ENCODE data around the gene COPRS. TPM values are rescaled to one million over a fixed set of nuclear protein-coding genes. Genes with fewer than 3 reads are reported as not detected.

COPRS gene
- total RNA-seq, 4 donors from 2014 or later, result 91.1 to 148 (median 140) TPM

- no peaks in the 10 kb centered on the region for H3K9me3 ChIP-seq
- TF ChIP-seq POLR2A (IDR thresholded peaks at IDR 0.05) (no peak), EP300 (IDR thresholded peaks at IDR 0.05) (no peak), POLR2AphosphoS5 (IDR thresholded peaks at IDR 0.05) (no peak)
- TF ChIP-seq, protein P1, sequence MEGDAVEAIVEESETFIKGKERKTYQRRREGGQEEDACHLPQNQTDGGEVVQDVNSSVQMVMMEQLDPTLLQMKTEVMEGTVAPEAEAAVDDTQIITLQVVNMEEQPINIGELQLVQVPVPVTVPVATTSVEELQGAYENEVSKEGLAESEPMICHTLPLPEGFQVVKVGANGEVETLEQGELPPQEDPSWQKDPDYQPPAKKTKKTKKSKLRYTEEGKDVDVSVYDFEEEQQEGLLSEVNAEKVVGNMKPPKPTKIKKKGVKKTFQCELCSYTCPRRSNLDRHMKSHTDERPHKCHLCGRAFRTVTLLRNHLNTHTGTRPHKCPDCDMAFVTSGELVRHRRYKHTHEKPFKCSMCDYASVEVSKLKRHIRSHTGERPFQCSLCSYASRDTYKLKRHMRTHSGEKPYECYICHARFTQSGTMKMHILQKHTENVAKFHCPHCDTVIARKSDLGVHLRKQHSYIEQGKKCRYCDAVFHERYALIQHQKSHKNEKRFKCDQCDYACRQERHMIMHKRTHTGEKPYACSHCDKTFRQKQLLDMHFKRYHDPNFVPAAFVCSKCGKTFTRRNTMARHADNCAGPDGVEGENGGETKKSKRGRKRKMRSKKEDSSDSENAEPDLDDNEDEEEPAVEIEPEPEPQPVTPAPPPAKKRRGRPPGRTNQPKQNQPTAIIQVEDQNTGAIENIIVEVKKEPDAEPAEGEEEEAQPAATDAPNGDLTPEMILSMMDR (IDR thresholded peaks at IDR 0.05), result no peak
- 89% methylated on average over 4 of the region's 4 CpGs; no CpG with 5 or more reads in 1 of the 2 donors for WGBS, 2 donors (ENCODE audit: low coverage in 1 of 2)
- H3K36me3 ChIP-seq, result peaks cover 0 to 57% of the 10 kb centered on the region in 2 donors
- H3K27ac ChIP-seq, result no peak overlapping the region
- H3K4me1 ChIP-seq, result peaks cover 0 to 52% (median 20%) of the 10 kb centered on the region in 3 donors
- no peak overlapping the region for H3K4me3 ChIP-seq
- H3K27me3 ChIP-seq, result no peaks in the 10 kb centered on the region
- no peak for ATAC-seq
These were observed 2.3 kb downstream of the COPRS start for GRCh38 chr17:31856750-31857149.

DNA sequence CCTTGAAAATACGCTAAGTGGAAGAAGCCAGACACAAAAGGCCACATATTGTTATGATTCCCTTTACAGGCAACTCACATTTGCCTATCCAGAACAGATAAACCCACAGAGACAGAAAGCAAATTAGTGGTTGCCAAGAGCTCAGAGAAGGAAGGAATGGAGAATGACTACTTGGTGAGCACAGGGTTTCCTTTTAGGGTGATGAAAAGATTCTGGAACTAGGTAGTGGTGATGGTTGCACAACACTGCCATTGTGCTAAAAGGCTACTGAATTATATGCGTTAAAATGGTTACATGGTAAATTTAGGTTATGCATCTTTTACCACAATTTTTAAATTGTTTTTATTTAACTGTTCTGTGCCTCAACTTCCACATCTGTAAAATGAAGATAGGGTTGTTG, 4.4 kb downstream of the COPRS start:
- no peak overlapping the region for H3K27ac ChIP-seq
- ATAC-seq, result no peak
- H3K9me3 ChIP-seq, result no peaks in the 10 kb centered on the region
- H3K36me3 ChIP-seq, result peaks cover 0 to 54% of the 10 kb centered on the region in 2 donors
- TF ChIP-seq POLR2AphosphoS5 (IDR thresholded peaks at IDR 0.05), result no peak
- no peak for TF ChIP-seq POLR2A (IDR thresholded peaks at IDR 0.05)
- TF ChIP-seq, protein P1 (IDR thresholded peaks at IDR 0.05), result no peak
- no peak for TF ChIP-seq EP300 (IDR thresholded peaks at IDR 0.05)
- no peak overlapping the region for H3K4me3 ChIP-seq
- H3K27me3 ChIP-seq, result no peaks in the 10 kb centered on the region
- peaks cover 0 to 51% (median 20%) of the 10 kb centered on the region in 3 donors for H3K4me1 ChIP-seq
- 85 to 93% methylated on average over 2 of the region's 2 CpGs for WGBS, 2 donors (ENCODE audit: low coverage in 1 of 2)

GRCh38 chr17:31853911-31854470, 5.1 kb downstream of the COPRS start:
- Histone ChIP-seq H3K4me3 (no peak overlapping the region), H3K27ac (no peak overlapping the region), H3K4me1 (peaks cover 0 to 46% (median 17%) of the 10 kb centered on the region in 3 donors), H3K27me3 (no peaks in the 10 kb centered on the region), H3K9me3 (no peaks in the 10 kb centered on the region), H3K36me3 (peaks cover 0 to 54% of the 10 kb centered on the region in 2 donors)
- TF ChIP-seq POLR2AphosphoS5 (IDR thresholded peaks at IDR 0.05), result no peak
- TF ChIP-seq POLR2A (IDR thresholded peaks at IDR 0.05), result no peak
- TF ChIP-seq, protein P1 (IDR thresholded peaks at IDR 0.05), result no peak
- TF ChIP-seq EP300 (IDR thresholded peaks at IDR 0.05), result no peak
- WGBS, 2 donors (ENCODE audit: low coverage in 1 of 2), result 60 to 79% methylated on average over 1 to 7 of the region's 7 CpGs
- ATAC-seq, result no peak

DNA sequence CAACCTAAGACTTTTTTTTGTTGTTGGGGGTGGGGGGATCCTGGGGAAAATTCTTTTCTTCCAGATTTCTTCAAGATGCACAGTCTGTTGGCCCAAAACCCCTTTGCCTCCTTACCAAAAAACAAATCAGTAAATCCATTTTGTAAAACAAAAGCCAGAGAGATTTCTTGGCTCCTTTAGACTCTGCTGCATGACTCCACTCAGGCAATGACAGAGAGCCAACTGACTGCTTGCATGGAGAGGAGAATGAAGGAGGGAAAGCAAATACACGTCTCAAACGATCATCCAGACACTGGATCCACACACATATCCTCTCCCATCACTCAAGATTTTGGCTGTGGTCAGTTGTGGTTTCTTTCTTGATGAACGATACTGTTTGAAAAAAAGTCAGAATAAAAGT, 13.8 kb downstream of the COPRS start:
- 13 to 36% methylated on average over 3 of the region's 3 CpGs for WGBS, 2 donors (ENCODE audit: low coverage in 1 of 2)
- no peak for TF ChIP-seq POLR2AphosphoS5 (IDR thresholded peaks at IDR 0.05)
- TF ChIP-seq, protein P1 (IDR thresholded peaks at IDR 0.05), result no peak
- no peak for TF ChIP-seq EP300 (IDR thresholded peaks at IDR 0.05)
- TF ChIP-seq POLR2A (IDR thresholded peaks at IDR 0.05), result no peak
- Histone ChIP-seq H3K27ac (no peak overlapping the region), H3K4me1 (peaks cover 0 to 47% (median 21%) of the 10 kb centered on the region in 3 donors), H3K4me3 (no peak overlapping the region), H3K9me3 (no peaks in the 10 kb centered on the region), H3K36me3 (no peaks in the 10 kb centered on the region), H3K27me3 (no peaks in the 10 kb centered on the region)
- no peak for ATAC-seq

- ATAC-seq, result peak; percentile 79
- Histone ChIP-seq H3K4me1 (peaks cover 0 to 47% (median 21%) of the 10 kb centered on the region in 3 donors), H3K9me3 (no peaks in the 10 kb centered on the region), H3K27me3 (no peaks in the 10 kb centered on the region), H3K27ac (peak overlapping the region; percentile 25 to 77 (median 74)), H3K36me3 (no peaks in the 10 kb centered on the region), H3K4me3 (peak overlapping the region in 1 of 2 donors; percentile 27)
- no peak for TF ChIP-seq POLR2A (IDR thresholded peaks at IDR 0.05)
- TF ChIP-seq, protein P1 (IDR thresholded peaks at IDR 0.05), result no peak
- TF ChIP-seq EP300 (IDR thresholded peaks at IDR 0.05), result no peak
- TF ChIP-seq POLR2AphosphoS5 (IDR thresholded peaks at IDR 0.05), result peak; percentile 6
- 0 to 12% methylated on average over 5 to 7 of the region's 8 CpGs for WGBS, 2 donors (ENCODE audit: low coverage in 1 of 2)
These were observed 15.8 kb downstream of the COPRS start for GRCh38 chr17:31843070-31843745.
